ENCODE measurements around the gene DNER. TPM values are rescaled to one million over a fixed set of nuclear protein-coding genes. Genes with fewer than 3 reads are reported as not detected.

The DNER gene
- polyA plus RNA-seq, 1 donor from 2014 or later: not detected

- H3K36me3 Mint-ChIP-seq: no peaks in the 10 kb centered on the region
- no peak overlapping the region for H3K27ac Mint-ChIP-seq
- peaks cover 8% of the 10 kb centered on the region for H3K27me3 Mint-ChIP-seq
- H3K4me1 Mint-ChIP-seq: no peaks in the 10 kb centered on the region
- no peak overlapping the region for H3K4me3 Mint-ChIP-seq
- H3K9me3 Mint-ChIP-seq: peaks cover 0 to 7% (median 0%) of the 10 kb centered on the region in 3 donors
Observed at GRCh38 chr2:229666811-229667210, 47.5 kb downstream of the DNER start.

- Mint-ChIP-seq H3K4me3 (no peak overlapping the region), H3K9me3 (peaks cover 0 to 9% (median 0%) of the 10 kb centered on the region in 3 donors), H3K4me1 (no peaks in the 10 kb centered on the region), H3K36me3 (no peaks in the 10 kb centered on the region), H3K27ac (no peak overlapping the region), H3K27me3 (peaks cover 7% of the 10 kb centered on the region)
Observed at GRCh38 chr2:229665158-229665557, 49.2 kb downstream of the DNER start.

GRCh38 chr2:229661478-229661877 is 52.9 kb downstream of the DNER start:
- H3K27ac Mint-ChIP-seq: no peak overlapping the region
- H3K9me3 Mint-ChIP-seq: peaks cover 0 to 5% (median 0%) of the 10 kb centered on the region in 3 donors
- no peak overlapping the region for H3K4me3 Mint-ChIP-seq
- H3K4me1 Mint-ChIP-seq: no peaks in the 10 kb centered on the region
- H3K27me3 Mint-ChIP-seq: peaks cover 1% of the 10 kb centered on the region
- H3K36me3 Mint-ChIP-seq: no peaks in the 10 kb centered on the region

GRCh38 chr2:229660951-229661350 is 53.4 kb downstream of the DNER start:
- Mint-ChIP-seq H3K4me3 (no peak overlapping the region), H3K4me1 (no peaks in the 10 kb centered on the region), H3K36me3 (no peaks in the 10 kb centered on the region), H3K9me3 (peaks cover 0 to 5% (median 0%) of the 10 kb centered on the region in 3 donors), H3K27ac (no peak overlapping the region), H3K27me3 (peaks cover 1% of the 10 kb centered on the region)

GRCh38 chr2:229660391-229660790 is 54.0 kb downstream of the DNER start:
- peaks cover 0 to 3% (median 0%) of the 10 kb centered on the region in 3 donors for H3K9me3 Mint-ChIP-seq
- no peaks in the 10 kb centered on the region for H3K4me1 Mint-ChIP-seq
- no peaks in the 10 kb centered on the region for H3K36me3 Mint-ChIP-seq
- no peak overlapping the region for H3K27ac Mint-ChIP-seq
- peaks cover 1% of the 10 kb centered on the region for H3K27me3 Mint-ChIP-seq
- H3K4me3 Mint-ChIP-seq: no peak overlapping the region

GRCh38 chr2:229658004-229658403 is 56.4 kb downstream of the DNER start:
- H3K4me3 Mint-ChIP-seq: no peak overlapping the region
- peaks cover 0 to 3% (median 0%) of the 10 kb centered on the region in 3 donors for H3K9me3 Mint-ChIP-seq
- H3K27ac Mint-ChIP-seq: no peak overlapping the region
- peaks cover 3% of the 10 kb centered on the region for H3K27me3 Mint-ChIP-seq
- H3K4me1 Mint-ChIP-seq: no peaks in the 10 kb centered on the region
- no peaks in the 10 kb centered on the region for H3K36me3 Mint-ChIP-seq

- H3K27me3 Mint-ChIP-seq: peaks cover 9% of the 10 kb centered on the region
Observed at GRCh38 chr2:229654437-229654836, 59.9 kb downstream of the DNER start.

GRCh38 chr2:229653531-229653930 is 60.8 kb downstream of the DNER start:
- Mint-ChIP-seq H3K27ac (no peak overlapping the region), H3K27me3 (peaks cover 9% of the 10 kb centered on the region), H3K36me3 (peaks cover 5% of the 10 kb centered on the region), H3K9me3 (no peaks in the 10 kb centered on the region), H3K4me1 (no peaks in the 10 kb centered on the region), H3K4me3 (no peak overlapping the region)

More at GRCh38 chr2:229654437-229654836, 59.9 kb downstream of the DNER start:
- Mint-ChIP-seq H3K36me3 (peaks cover 5% of the 10 kb centered on the region), H3K9me3 (no peaks in the 10 kb centered on the region), H3K4me3 (no peak overlapping the region), H3K27ac (no peak overlapping the region), H3K4me1 (no peaks in the 10 kb centered on the region)

- H3K4me1 Mint-ChIP-seq: no peaks in the 10 kb centered on the region
- peaks cover 5% of the 10 kb centered on the region for H3K36me3 Mint-ChIP-seq
- H3K27ac Mint-ChIP-seq: no peak overlapping the region
- peaks cover 9% of the 10 kb centered on the region for H3K27me3 Mint-ChIP-seq
- no peak overlapping the region for H3K4me3 Mint-ChIP-seq
- no peaks in the 10 kb centered on the region for H3K9me3 Mint-ChIP-seq
Observed at GRCh38 chr2:229652796-229653195, 61.6 kb downstream of the DNER start.

GRCh38 chr2:229650901-229651300 is 63.5 kb downstream of the DNER start:
- Mint-ChIP-seq H3K4me1 (no peaks in the 10 kb centered on the region), H3K27ac (peak overlapping the region in 1 of 3 donors; percentile 68), H3K27me3 (peaks cover 9% of the 10 kb centered on the region), H3K4me3 (no peak overlapping the region), H3K36me3 (peaks cover 5% of the 10 kb centered on the region), H3K9me3 (no peaks in the 10 kb centered on the region)

GRCh38 chr2:229650059-229650458 is 64.3 kb downstream of the DNER start:
- peaks cover 5% of the 10 kb centered on the region for H3K36me3 Mint-ChIP-seq
- H3K27me3 Mint-ChIP-seq: peaks cover 9% of the 10 kb centered on the region
- no peak overlapping the region for H3K4me3 Mint-ChIP-seq
- H3K9me3 Mint-ChIP-seq: no peaks in the 10 kb centered on the region
- no peaks in the 10 kb centered on the region for H3K4me1 Mint-ChIP-seq
- H3K27ac Mint-ChIP-seq: no peak overlapping the region

- Mint-ChIP-seq H3K9me3 (no peaks in the 10 kb centered on the region), H3K27ac (no peak overlapping the region), H3K36me3 (peaks cover 3% of the 10 kb centered on the region), H3K27me3 (peaks cover 2% of the 10 kb centered on the region), H3K4me1 (no peaks in the 10 kb centered on the region), H3K4me3 (no peak overlapping the region)
Observed at GRCh38 chr2:229646186-229646723, 68.1 kb downstream of the DNER start.

GRCh38 chr2:229642371-229642770 is 72.0 kb downstream of the DNER start:
- Mint-ChIP-seq H3K36me3 (no peaks in the 10 kb centered on the region), H3K9me3 (no peaks in the 10 kb centered on the region), H3K27ac (no peak overlapping the region), H3K4me1 (no peaks in the 10 kb centered on the region), H3K27me3 (no peaks in the 10 kb centered on the region), H3K4me3 (no peak overlapping the region)

GRCh38 chr2:229641676-229642075 is 72.7 kb downstream of the DNER start:
- Mint-ChIP-seq H3K27ac (no peak overlapping the region), H3K4me3 (no peak overlapping the region), H3K9me3 (no peaks in the 10 kb centered on the region), H3K4me1 (no peaks in the 10 kb centered on the region), H3K27me3 (no peaks in the 10 kb centered on the region), H3K36me3 (no peaks in the 10 kb centered on the region)

- H3K4me3 Mint-ChIP-seq: no peak overlapping the region
- H3K9me3 Mint-ChIP-seq: no peaks in the 10 kb centered on the region
- no peaks in the 10 kb centered on the region for H3K36me3 Mint-ChIP-seq
- no peaks in the 10 kb centered on the region for H3K4me1 Mint-ChIP-seq
- no peak overlapping the region for H3K27ac Mint-ChIP-seq
- H3K27me3 Mint-ChIP-seq: no peaks in the 10 kb centered on the region
Observed at GRCh38 chr2:229640636-229641035, 73.7 kb downstream of the DNER start.

- Mint-ChIP-seq H3K27me3 (peaks cover 8% of the 10 kb centered on the region), H3K9me3 (no peaks in the 10 kb centered on the region)
Observed at GRCh38 chr2:229636571-229636970, 77.8 kb downstream of the DNER start.

GRCh38 chr2:229635371-229635680 is 79.0 kb downstream of the DNER start:
- H3K9me3 Mint-ChIP-seq: no peaks in the 10 kb centered on the region
- H3K27ac Mint-ChIP-seq: no peak overlapping the region
- H3K36me3 Mint-ChIP-seq: no peaks in the 10 kb centered on the region
- no peaks in the 10 kb centered on the region for H3K4me1 Mint-ChIP-seq
- no peak overlapping the region for H3K4me3 Mint-ChIP-seq
- peaks cover 10% of the 10 kb centered on the region for H3K27me3 Mint-ChIP-seq

More at GRCh38 chr2:229636571-229636970, 77.8 kb downstream of the DNER start:
- no peak overlapping the region for H3K27ac Mint-ChIP-seq
- H3K4me3 Mint-ChIP-seq: no peak overlapping the region
- no peaks in the 10 kb centered on the region for H3K4me1 Mint-ChIP-seq
- no peaks in the 10 kb centered on the region for H3K36me3 Mint-ChIP-seq
